Type B pancreatic cell (in vitro differentiated cells): ENCODE data around the gene CHRM2. TPM values are rescaled to one million over a fixed set of nuclear protein-coding genes. Genes with fewer than 3 reads are reported as not detected.

Experiments
- DNase-seq: peaks from one replicate; pipeline ENCODE4 v3.0.0; 2021; ENCODE audit warnings: mixed read lengths; ENCODE audit not compliant: unreplicated experiment; ENCODE audit errors: extremely low spot score
- H3K27ac Mint-ChIP-seq: 2 replicates; pipeline ENCODE4 v1.8.0; 2021; ENCODE audit warnings: mild to moderate bottlenecking, mixed read lengths
- H3K27me3 Mint-ChIP-seq: 2 replicates; pipeline ENCODE4 v1.8.0; 2021; ENCODE audit warnings: mixed read lengths
- H3K36me3 Mint-ChIP-seq: 2 replicates; pipeline ENCODE4 v1.8.0; 2021; ENCODE audit warnings: mixed read lengths
- H3K4me1 Mint-ChIP-seq: one replicate; pipeline ENCODE4 v1.8.0; 2021; ENCODE audit warnings: mixed read lengths; ENCODE audit not compliant: unreplicated experiment
- H3K4me3 Mint-ChIP-seq: 2 replicates; pipeline ENCODE4 v1.8.0; 2021; ENCODE audit warnings: mild to moderate bottlenecking, mixed read lengths
- H3K9me3 Mint-ChIP-seq: 2 replicates; pipeline ENCODE4 v1.8.0; 2021; ENCODE audit warnings: mixed read lengths
- total RNA-seq: library from RNA; stranded (reverse); gene quantifications from 2 replicates; pipeline ENCODE4 v1.2.1, GENCODE V29; 2021; ENCODE audit warnings: low replicate concordance
- TF ChIP-seq, protein P1 (sequence below): fragments of 200-600 bp; sonication (generic); conservative IDR thresholded peaks from 2 replicates; pipeline ENCODE4 v1.5.0; 2021; ENCODE audit warnings: antibody characterized with exemption, mild to moderate bottlenecking

CHRM2 gene
- total RNA-seq, 1 donor from 2014 or later: 12.2 TPM

DNA sequence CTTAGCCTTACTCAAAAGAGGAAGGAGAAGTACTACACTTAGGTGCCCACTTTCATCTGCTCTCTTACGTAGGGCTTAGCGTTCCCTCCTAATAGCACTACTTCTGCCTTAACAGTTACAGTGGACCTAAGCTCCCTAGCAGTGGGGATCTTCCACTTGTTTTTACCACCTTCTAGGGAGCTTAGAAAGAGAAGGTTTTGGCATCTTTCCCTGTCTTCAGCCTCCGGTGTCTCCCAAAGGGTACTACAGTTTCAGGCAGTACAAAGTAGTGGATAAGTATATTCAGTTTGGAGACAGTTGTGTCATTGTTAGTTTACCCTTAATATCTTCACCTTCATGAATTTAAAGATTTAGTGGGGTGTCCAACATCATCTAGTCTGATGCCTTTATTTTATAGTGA is 14.6 kb downstream of the CHRM2 start:
- H3K36me3 Mint-ChIP-seq: peaks cover 5% of the 10 kb centered on the region
- DNase-seq: no peak
- H3K27ac Mint-ChIP-seq: no peak overlapping the region
- TF ChIP-seq, protein P1, sequence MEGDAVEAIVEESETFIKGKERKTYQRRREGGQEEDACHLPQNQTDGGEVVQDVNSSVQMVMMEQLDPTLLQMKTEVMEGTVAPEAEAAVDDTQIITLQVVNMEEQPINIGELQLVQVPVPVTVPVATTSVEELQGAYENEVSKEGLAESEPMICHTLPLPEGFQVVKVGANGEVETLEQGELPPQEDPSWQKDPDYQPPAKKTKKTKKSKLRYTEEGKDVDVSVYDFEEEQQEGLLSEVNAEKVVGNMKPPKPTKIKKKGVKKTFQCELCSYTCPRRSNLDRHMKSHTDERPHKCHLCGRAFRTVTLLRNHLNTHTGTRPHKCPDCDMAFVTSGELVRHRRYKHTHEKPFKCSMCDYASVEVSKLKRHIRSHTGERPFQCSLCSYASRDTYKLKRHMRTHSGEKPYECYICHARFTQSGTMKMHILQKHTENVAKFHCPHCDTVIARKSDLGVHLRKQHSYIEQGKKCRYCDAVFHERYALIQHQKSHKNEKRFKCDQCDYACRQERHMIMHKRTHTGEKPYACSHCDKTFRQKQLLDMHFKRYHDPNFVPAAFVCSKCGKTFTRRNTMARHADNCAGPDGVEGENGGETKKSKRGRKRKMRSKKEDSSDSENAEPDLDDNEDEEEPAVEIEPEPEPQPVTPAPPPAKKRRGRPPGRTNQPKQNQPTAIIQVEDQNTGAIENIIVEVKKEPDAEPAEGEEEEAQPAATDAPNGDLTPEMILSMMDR: peak; percentile 32
- H3K27me3 Mint-ChIP-seq: peaks cover 17% of the 10 kb centered on the region
- no peaks in the 10 kb centered on the region for H3K9me3 Mint-ChIP-seq
- H3K4me1 Mint-ChIP-seq: no peaks in the 10 kb centered on the region
- H3K4me3 Mint-ChIP-seq: no peak overlapping the region

GRCh38 chr7:136884492-136884891 is 16.0 kb downstream of the CHRM2 start:
- peaks cover 14% of the 10 kb centered on the region for H3K27me3 Mint-ChIP-seq
- peaks cover 5% of the 10 kb centered on the region for H3K36me3 Mint-ChIP-seq
- TF ChIP-seq, protein P1: no peak
- DNase-seq: no peak
- H3K27ac Mint-ChIP-seq: no peak overlapping the region
- no peaks in the 10 kb centered on the region for H3K4me1 Mint-ChIP-seq
- H3K9me3 Mint-ChIP-seq: no peaks in the 10 kb centered on the region
- no peak overlapping the region for H3K4me3 Mint-ChIP-seq

- Mint-ChIP-seq H3K4me1 (no peaks in the 10 kb centered on the region), H3K4me3 (no peak overlapping the region), H3K27ac (no peak overlapping the region), H3K27me3 (peaks cover 15% of the 10 kb centered on the region), H3K9me3 (no peaks in the 10 kb centered on the region), H3K36me3 (peaks cover 5% of the 10 kb centered on the region)
- TF ChIP-seq, protein P1: no peak
- DNase-seq: no peak
Measured at GRCh38 chr7:136887317-136887716, 18.9 kb downstream of the CHRM2 start.

DNA sequence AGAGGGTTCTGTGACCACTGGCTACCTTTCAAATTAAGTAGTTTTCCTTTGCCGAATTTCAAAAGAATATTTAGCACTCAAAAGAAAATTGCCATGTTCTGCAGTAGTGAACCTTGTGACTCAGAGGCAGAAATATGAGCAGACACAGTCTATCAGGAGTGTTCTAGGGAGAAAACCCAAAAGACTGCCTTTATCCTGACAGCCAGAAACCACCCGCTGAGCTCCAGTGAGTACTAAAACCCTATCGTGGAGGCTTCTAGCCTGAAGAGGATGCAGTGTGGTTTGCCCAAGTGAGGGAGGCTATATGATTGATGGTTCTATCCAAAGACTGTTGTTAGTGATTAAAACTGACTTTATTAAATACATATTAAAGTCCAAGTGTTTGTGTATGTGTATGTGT is 21.9 kb downstream of the CHRM2 start:
- TF ChIP-seq, protein P1: no peak
- Mint-ChIP-seq H3K27ac (no peak overlapping the region), H3K4me1 (no peaks in the 10 kb centered on the region), H3K4me3 (no peak overlapping the region), H3K27me3 (peaks cover 10% of the 10 kb centered on the region), H3K36me3 (peaks cover 11% of the 10 kb centered on the region), H3K9me3 (no peaks in the 10 kb centered on the region)
- no peak for DNase-seq

DNA sequence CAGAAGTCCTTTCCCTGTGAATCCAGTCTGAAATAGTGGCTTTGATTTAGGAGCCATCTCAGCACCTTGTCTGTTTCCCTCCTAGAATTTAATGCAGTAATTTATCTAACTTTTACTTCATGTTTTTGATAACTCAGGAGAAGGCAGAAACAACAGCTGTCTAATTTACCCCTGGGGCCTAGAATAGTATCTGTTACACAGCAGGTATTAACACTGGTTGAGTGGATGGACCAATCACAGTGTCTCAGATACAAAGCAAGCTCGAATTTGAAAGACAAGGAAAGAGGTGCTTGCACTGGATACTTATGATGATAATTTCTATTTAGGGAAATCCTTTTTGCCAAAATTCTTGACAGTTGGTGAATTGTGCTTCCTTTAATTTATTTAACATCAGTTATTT is 23.4 kb downstream of the CHRM2 start:
- Mint-ChIP-seq H3K4me3 (no peak overlapping the region), H3K27ac (no peak overlapping the region), H3K9me3 (no peaks in the 10 kb centered on the region), H3K4me1 (no peaks in the 10 kb centered on the region), H3K27me3 (peaks cover 4% of the 10 kb centered on the region), H3K36me3 (peaks cover 7% of the 10 kb centered on the region)
- no peak for DNase-seq
- TF ChIP-seq, protein P1: no peak

GRCh38 chr7:136894789-136895188 is 26.3 kb downstream of the CHRM2 start:
- TF ChIP-seq, protein P1: no peak
- H3K4me1 Mint-ChIP-seq: no peaks in the 10 kb centered on the region
- H3K4me3 Mint-ChIP-seq: no peak overlapping the region
- H3K27me3 Mint-ChIP-seq: peaks cover 4% of the 10 kb centered on the region
- no peaks in the 10 kb centered on the region for H3K9me3 Mint-ChIP-seq
- no peak overlapping the region for H3K27ac Mint-ChIP-seq
- no peak for DNase-seq
- peaks cover 7% of the 10 kb centered on the region for H3K36me3 Mint-ChIP-seq
